H1 (cell line): ENCODE measurements around the gene DIAPH2. TPM values are rescaled to one million over a fixed set of nuclear protein-coding genes. Genes with fewer than 3 reads are reported as not detected.

Source experiments
- SIX5 ChIP-seq: IDR thresholded peaks from 2 replicates; pipeline ENCODE4 v1.6.1; 2011; ENCODE audit warnings: mild to moderate bottlenecking, low read depth, low read length
- polyA plus RNA-seq, 7 experiments: library from polyadenylated mRNA; depleted of rRNA in 3 of 7; stranded (reverse) in 5 of 7; unstranded in 2 of 7; fragments of >200 nt in 5 of 7; fragments of 200-250 nt in 2 of 7; gene quantifications; 1 replicate in 5 of 7; 2 replicates in 1 of 7; 4 replicates in 1 of 7; pipeline versions ENCODE4 v1.2.1 to v1.2.3, GENCODE V29; 2011 to 2013; ENCODE audit warnings: missing spikeins in 2 of 7, mixed read lengths in 2 of 7
- total RNA-seq: library from RNA; stranded (reverse); fragmentation: NEBNext Ultra II Directional; extraction: Animal tissue kit (Norgen Biotek cat#: 25700); gene quantifications from 2 replicates; pipeline ENCODE4 v1.2.1, GENCODE V29; 2021
- TF ChIP-seq, protein P1 (sequence below): IDR thresholded peaks from 2 replicates; pipeline ENCODE4 v1.6.1; 2012; ENCODE audit warnings: inconsistent platforms

The DIAPH2 gene
- total and polyA plus RNA-seq, 2 of the 8 experiments (the other 6 are each of a cell fraction or from before 2014, with no cell fraction given), result 4.4 to 24.3 TPM

DNA sequence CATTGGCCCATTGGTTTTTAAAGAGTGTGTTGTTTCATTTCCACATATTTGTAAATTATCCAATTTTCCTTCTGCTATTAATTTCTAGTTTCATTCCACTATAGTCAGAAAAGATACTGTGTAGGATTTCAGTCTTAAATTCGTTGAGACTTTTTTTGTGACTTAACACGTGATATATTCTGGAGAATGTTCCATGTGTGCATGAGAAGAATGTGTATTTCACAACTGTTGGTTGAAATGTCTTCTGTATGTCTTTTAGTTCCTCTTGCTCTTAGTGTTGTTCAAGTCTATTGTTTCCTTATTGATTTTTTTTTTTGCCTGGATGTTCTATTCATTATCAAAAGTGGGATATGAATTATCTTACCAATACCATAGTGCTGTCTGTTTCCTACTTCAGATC, 806.0 kb downstream of the DIAPH2 start (continued):
- TF ChIP-seq, protein P1, sequence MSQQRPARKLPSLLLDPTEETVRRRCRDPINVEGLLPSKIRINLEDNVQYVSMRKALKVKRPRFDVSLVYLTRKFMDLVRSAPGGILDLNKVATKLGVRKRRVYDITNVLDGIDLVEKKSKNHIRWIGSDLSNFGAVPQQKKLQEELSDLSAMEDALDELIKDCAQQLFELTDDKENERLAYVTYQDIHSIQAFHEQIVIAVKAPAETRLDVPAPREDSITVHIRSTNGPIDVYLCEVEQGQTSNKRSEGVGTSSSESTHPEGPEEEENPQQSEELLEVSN, result no peak
- TF ChIP-seq SIX5, result no peak
- TF ChIP-seq, all 59 proteins: peak for 0
